Left cardiac atrium (tissue), 4 donors: Measurements from ENCODE around the gene NIPSNAP2. TPM values are rescaled to one million over a fixed set of nuclear protein-coding genes. Genes with fewer than 3 reads are reported as not detected.
"Not testable (repeated sequence)": the region's sequence is repeated elsewhere in the genome, so short reads cannot be mapped to it uniquely, and the experiment has no call there.

Experiments used
- ATAC-seq, 2 donors: fragments of 200-7000 bp; cut with Tn5 transposase; one replicate each; pipeline ENCODE4 v1.9.1; 2020; ENCODE audit warnings: mild to moderate bottlenecking in 2 of 2, moderate library complexity in 2 of 2
- DNase-seq: peaks from one replicate; pipeline ENCODE4 v3.0.0-alpha.2; 2020
- intact Hi-C, 2 donors: fragments of 100-400 bp; cut with DNase I; formaldehyde crosslinking; loops; one replicate each; pipeline versions ENCODE4 v1.14.1 to v1.15.1; 2022 to 2023
- total RNA-seq, 2 donors: library from RNA; stranded (reverse); fragmentation: NEBNext Ultra II Directional; extraction: Animal tissue kit (Norgen Biotek cat#: 25700); gene quantifications; one replicate each; pipeline ENCODE4 v1.2.1, GENCODE V29; 2021
- donor health status: DM: no; HTN: yes; CAD: no.
- donor health status: DM: no; HTN: yes; CAD: no; lungs with severe emphysema.
- donor health status: DM: yes; HTN: yes; CAD: no.
- donor health status: Dilated cardiomyopathy.

NIPSNAP2 gene
- total RNA-seq, 2 donors from 2014 or later = 196 to 205 TPM

DNA sequence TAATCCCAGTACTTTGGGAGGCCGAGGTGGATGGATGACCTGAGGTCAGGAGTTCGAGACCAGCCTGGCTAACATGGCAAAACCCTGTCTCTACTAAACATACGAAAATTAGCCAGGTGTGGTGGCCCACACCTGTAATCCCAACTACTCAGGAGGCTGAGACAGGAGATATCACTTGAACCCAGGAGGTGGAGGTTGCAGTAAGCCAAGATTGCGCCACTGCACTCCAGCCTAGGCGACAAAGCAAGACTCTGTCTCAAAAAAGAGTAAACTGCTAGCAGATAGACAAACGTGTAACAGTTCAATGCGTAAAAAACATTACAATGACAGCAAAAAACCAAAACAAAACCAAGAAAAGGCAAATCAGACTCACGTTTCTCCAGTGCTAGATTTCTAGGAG lies 67.2 kb downstream of the NIPSNAP2 start:
- DNase-seq, intact Hi-C loops, ATAC-seq: not testable (repeated sequence)

GRCh38 chr7:56032578-56032977 lies 68.2 kb downstream of the NIPSNAP2 start:
- intact Hi-C loops, DNase-seq, ATAC-seq: not testable (repeated sequence)

- DNase-seq (peak; percentile 52), ATAC-seq (peak; percentile 85 to 96)
- intact Hi-C loops = no loop called here
Measured at GRCh38 chr7:56033671-56034432, 69.5 kb downstream of the NIPSNAP2 start.

DNA sequence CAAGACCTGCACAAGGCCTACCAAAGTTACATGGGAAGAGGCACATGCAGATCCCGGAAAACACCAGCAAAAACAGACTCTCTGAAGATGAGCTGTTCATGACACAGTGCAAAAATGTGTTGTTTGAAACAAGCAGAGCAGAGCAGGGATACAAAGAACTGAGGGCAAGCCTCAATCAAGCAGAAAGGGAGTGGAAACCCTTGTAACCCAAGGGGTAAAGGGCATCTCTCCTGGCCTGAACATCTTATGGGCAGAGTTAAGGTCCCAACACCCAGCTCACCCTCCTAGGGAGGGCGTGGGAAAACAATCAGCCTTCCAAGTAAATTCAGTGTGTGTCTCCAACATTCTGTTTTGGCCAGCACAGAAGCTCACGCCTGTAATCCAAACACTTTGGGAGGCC lies 76.3 kb downstream of the NIPSNAP2 start:
- intact Hi-C loops = loop anchor here in 1 of 2 donors (10.0 kb wide), 1 partner anchor 64 kb away; the partner anchor contains the start of gene CHCHD2
- DNase-seq = no peak
- ATAC-seq = no peak

DNA sequence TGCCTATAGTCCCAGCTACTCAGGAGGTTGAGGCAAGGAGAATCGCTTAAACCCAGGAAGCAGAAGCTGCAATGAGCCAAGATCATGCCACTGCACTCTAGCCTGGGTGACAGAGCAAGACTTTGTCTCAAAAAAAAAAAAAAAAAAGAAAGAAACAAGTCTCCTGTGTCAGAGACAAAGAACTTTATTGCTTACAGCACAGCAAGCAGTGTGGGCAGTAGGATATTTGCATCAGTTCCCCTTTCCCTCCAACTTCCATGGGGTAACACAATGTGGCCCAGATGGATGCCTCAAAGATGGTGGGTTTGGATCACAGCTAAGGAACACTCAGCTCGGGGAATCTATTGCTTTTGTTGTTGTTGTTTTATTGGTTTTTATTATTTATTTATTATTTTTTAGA lies 81.4 kb downstream of the NIPSNAP2 start:
- not testable (repeated sequence) for DNase-seq, ATAC-seq
- intact Hi-C loops = loop anchor here in 1 of 2 donors (10.0 kb wide), 1 partner anchor 59 kb away; the partner anchor contains the start of gene CHCHD2

DNA sequence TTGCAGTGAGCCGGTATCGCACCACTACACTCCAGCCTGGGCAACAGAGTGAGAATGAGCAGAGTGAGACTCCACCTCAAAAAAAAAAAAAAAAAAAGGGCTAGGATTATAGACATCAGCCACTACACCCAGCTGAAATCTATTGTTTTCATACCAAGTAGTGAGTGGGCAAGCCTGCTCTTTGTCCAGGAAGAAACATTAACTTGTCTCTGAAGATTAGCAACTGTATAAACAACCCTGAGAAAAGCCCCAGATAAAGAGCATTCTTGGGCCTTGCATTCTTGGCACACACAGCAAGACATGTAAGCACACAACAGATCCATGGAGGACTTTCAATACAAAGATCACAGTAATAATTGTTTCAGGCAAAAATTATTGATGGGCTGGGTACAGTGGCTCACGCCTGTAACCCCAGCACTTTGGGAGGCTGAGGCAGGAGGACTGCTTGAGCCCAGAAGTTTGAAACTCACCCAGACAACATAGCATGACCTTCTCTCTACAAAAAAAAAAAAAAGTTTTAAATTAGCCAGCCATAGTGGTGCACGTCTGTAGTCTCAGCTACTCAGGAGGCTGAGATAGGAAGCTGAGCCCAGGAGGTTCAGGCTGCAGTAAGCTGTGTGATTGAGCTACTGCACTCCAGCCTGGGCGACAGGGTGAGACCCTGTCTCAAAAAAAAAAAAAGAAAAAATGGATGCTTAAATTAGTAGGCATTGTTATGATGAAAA lies 82.5 kb downstream of the NIPSNAP2 start:
- DNase-seq = no peak
- no peak for ATAC-seq
- intact Hi-C loops = loop anchor here in 1 of 2 donors (10.0 kb wide), 1 partner anchor 58 kb away; the partner anchor contains the start of gene CHCHD2

- intact Hi-C loops = loop anchor here in 1 of 2 donors (10.0 kb wide), 1 partner anchor 57 kb away; the partner anchor contains the start of gene CHCHD2
- not testable (repeated sequence) for DNase-seq, ATAC-seq
Measured at GRCh38 chr7:56047446-56048116, 83.2 kb downstream of the NIPSNAP2 start.

DNA sequence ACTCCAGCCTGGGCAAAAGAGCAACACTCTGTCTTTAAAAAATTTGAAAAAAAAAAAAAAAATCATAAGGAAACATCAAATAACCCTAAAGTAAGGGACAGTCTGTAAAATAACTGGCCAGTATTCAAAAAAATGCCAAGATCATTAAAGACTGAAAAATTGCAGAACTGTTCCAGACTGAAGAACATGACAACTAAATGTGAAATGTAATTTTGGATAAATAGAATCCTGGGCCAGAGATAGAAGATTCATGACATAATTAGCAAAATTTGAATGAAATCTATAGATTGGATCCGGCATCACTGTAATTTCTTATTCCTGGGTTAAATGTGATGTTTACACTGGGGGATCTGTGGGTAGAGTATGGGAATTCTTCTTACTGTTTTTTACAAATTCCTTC lies 83.9 kb downstream of the NIPSNAP2 start:
- DNase-seq (no peak), ATAC-seq (no peak)

GRCh38 chr7:56048763-56049162 lies 84.4 kb downstream of the NIPSNAP2 start:
- intact Hi-C loops = loop anchor here in 1 of 2 donors (10.0 kb wide), 1 partner anchor 56 kb away; the partner anchor contains the start of gene CHCHD2
- not testable (repeated sequence) for DNase-seq, ATAC-seq

More for the DNA sequence above, 83.9 kb downstream of the NIPSNAP2 start:
- intact Hi-C loops = loop anchor here in 1 of 2 donors (10.0 kb wide), 1 partner anchor 57 kb away; the partner anchor contains the start of gene CHCHD2

Other genes starting within 250 kb of the NIPSNAP2 start
- not detected for gene SEPTIN14, start 101.8 kb upstream of the NIPSNAP2 start, total RNA-seq
- gene ZNF713, start 77.1 kb upstream of the NIPSNAP2 start, total RNA-seq = 1 to 10 TPM; 1.9 to 2.5 TPM
- 10 to 100 TPM; 17.9 to 18.8 TPM for gene MRPS17, start 12.7 kb upstream of the NIPSNAP2 start, total RNA-seq
- 10 to 100 TPM in 1 of 2 donors, 1 to 10 TPM in 1; 7.5 to 13.3 TPM for gene PSPH, start 86.9 kb downstream of the NIPSNAP2 start, total RNA-seq
- 10 to 100 TPM; 61.9 to 74.9 TPM for gene CCT6A, start 87.2 kb downstream of the NIPSNAP2 start, total RNA-seq
- gene SUMF2, start 99.7 kb downstream of the NIPSNAP2 start, total RNA-seq = 10 to 100 TPM; 50.6 to 52.5 TPM
- gene PHKG1, start 128.4 kb downstream of the NIPSNAP2 start, total RNA-seq = 10 to 100 TPM; 21.9 to 25.3 TPM
- 100 to 1,000 TPM; 430 to 503 TPM for gene CHCHD2, start 141.9 kb downstream of the NIPSNAP2 start, total RNA-seq
- gene NUPR2, start 151.8 kb downstream of the NIPSNAP2 start, total RNA-seq = not detected